ENCODE measurements around the gene MAPK8.

MAPK8 gene

GRCh38 chr10:48448796-48449195, 142.3 kb downstream of the MAPK8 start:
- no peak overlapping the region for H3K4me3 ChIP-seq (replicated peaks; ENCODE audit: insufficient read depth, low read length)
- H3K27ac ChIP-seq (replicated peaks), result no peak overlapping the region
- no peak for TF ChIP-seq SPI1 (IDR thresholded peaks at IDR 0.05; ENCODE audit: borderline replicate concordance, low read depth)
- TF ChIP-seq POLR2AphosphoS5 (IDR thresholded peaks at IDR 0.05; ENCODE audit: low read depth), result no peak
- TF ChIP-seq GABPA (IDR thresholded peaks at IDR 0.05; ENCODE audit: low read depth), result no peak
- H3K27me3 ChIP-seq (ENCODE audit: insufficient read depth, poor library complexity, severe bottlenecking), result no peaks in the 10 kb centered on the region
- DNase-seq (ENCODE audit: low read depth in 1 of 2, low spot score in 1 of 2), result no peak

GRCh38 chr10:48449501-48450232, 143.2 kb downstream of the MAPK8 start:
- Histone ChIP-seq H3K27ac (replicated peaks) (no peak overlapping the region), H3K27me3 (ENCODE audit: insufficient read depth, poor library complexity, severe bottlenecking) (no peaks in the 10 kb centered on the region), H3K4me3 (replicated peaks; ENCODE audit: insufficient read depth, low read length) (no peak overlapping the region)
- TF ChIP-seq POLR2AphosphoS5 (IDR thresholded peaks at IDR 0.05; ENCODE audit: low read depth) (no peak), REST (IDR thresholded peaks at IDR 0.05; ENCODE audit: insufficient replicate concordance, low read depth) (no peak), GABPA (IDR thresholded peaks at IDR 0.05; ENCODE audit: low read depth) (no peak), CTCF (IDR thresholded peaks at IDR 0.05; ENCODE audit: insufficient read depth, low read length) (no peak), SPI1 (IDR thresholded peaks at IDR 0.05; ENCODE audit: borderline replicate concordance, low read depth) (no peak)
- no peak for DNase-seq (ENCODE audit: low read depth in 1 of 2, low spot score in 1 of 2)

- DNase-seq (ENCODE audit: low read depth in 1 of 2, low spot score in 1 of 2), result no peak
- Histone ChIP-seq H3K27me3 (ENCODE audit: insufficient read depth, poor library complexity, severe bottlenecking) (no peaks in the 10 kb centered on the region), H3K27ac (replicated peaks) (no peak overlapping the region), H3K4me3 (replicated peaks; ENCODE audit: insufficient read depth, low read length) (no peak overlapping the region)
- TF ChIP-seq CTCF (IDR thresholded peaks at IDR 0.05; ENCODE audit: insufficient read depth, low read length) (no peak), REST (IDR thresholded peaks at IDR 0.05; ENCODE audit: insufficient replicate concordance, low read depth) (no peak), POLR2AphosphoS5 (IDR thresholded peaks at IDR 0.05; ENCODE audit: low read depth) (no peak), GABPA (IDR thresholded peaks at IDR 0.05; ENCODE audit: low read depth) (no peak)
Measured at GRCh38 chr10:48450233-48450740, 143.8 kb downstream of the MAPK8 start.

GRCh38 chr10:48450741-48451466, 144.4 kb downstream of the MAPK8 start:
- Histone ChIP-seq H3K27ac (replicated peaks) (no peak overlapping the region), H3K4me3 (replicated peaks; ENCODE audit: insufficient read depth, low read length) (no peak overlapping the region), H3K27me3 (ENCODE audit: insufficient read depth, poor library complexity, severe bottlenecking) (no peaks in the 10 kb centered on the region)
- DNase-seq (ENCODE audit: low read depth in 1 of 2, low spot score in 1 of 2), result no peak
- TF ChIP-seq GABPA (IDR thresholded peaks at IDR 0.05; ENCODE audit: low read depth) (no peak), REST (IDR thresholded peaks at IDR 0.05; ENCODE audit: insufficient replicate concordance, low read depth) (no peak), SPI1 (IDR thresholded peaks at IDR 0.05; ENCODE audit: borderline replicate concordance, low read depth) (no peak), POLR2AphosphoS5 (IDR thresholded peaks at IDR 0.05; ENCODE audit: low read depth) (no peak), CTCF (IDR thresholded peaks at IDR 0.05; ENCODE audit: insufficient read depth, low read length) (no peak)
